Kidney (tissue), 11 donors: ENCODE measurements around the gene POTEJ. TPM values are rescaled to one million over a fixed set of nuclear protein-coding genes. Genes with fewer than 3 reads are reported as not detected.
"Not testable (repeated sequence)": the region's sequence is repeated elsewhere in the genome, so short reads cannot be mapped to it uniquely, and the experiment has no call there.

Experiments
- DNase-seq, 5 donors: peaks; one replicate each; pipeline ENCODE4 v3.0.0-alpha.2; 2013 to 2020
- FAIRE-seq: peaks from 2 replicates; lab custom pipeline; 2012; peaks lifted over from hg19 to GRCh38; lab: Jason Lieb, UNC
- H3K27ac ChIP-seq, 2 donors: one replicate each; pipeline ENCODE4 v1.7.0; 2013; ENCODE audit warnings: low read depth in 2 of 2, low read length in 2 of 2, inconsistent platforms in 1 of 2
- H3K27me3 ChIP-seq: one replicate; pipeline ENCODE4 v1.7.1; 2013; ENCODE audit warnings: low read length, inconsistent platforms; ENCODE audit not compliant: control insufficient read depth, insufficient read depth
- H3K36me3 ChIP-seq, 3 donors: one replicate each; pipeline versions ENCODE4 v1.7.0 to v1.7.1; 2013; ENCODE audit warnings: low read length in 3 of 3, control low read depth in 1 of 3, inconsistent platforms in 1 of 3; ENCODE audit not compliant: insufficient read depth in 3 of 3, control insufficient read depth in 2 of 3
- H3K4me1 ChIP-seq, 3 donors: one replicate each; pipeline versions ENCODE4 v1.7.0 to v1.7.1; 2013; ENCODE audit warnings: low read length in 3 of 3, inconsistent platforms in 1 of 3, low read depth in 1 of 3; ENCODE audit not compliant: control insufficient read depth in 2 of 3, insufficient read depth in 2 of 3
- H3K4me3 ChIP-seq, 3 donors: one replicate each; pipeline versions ENCODE4 v1.7.0 to v1.8.1; 2013; ENCODE audit warnings: low read length in 3 of 3, control low read depth in 1 of 3, inconsistent platforms in 1 of 3
- H3K9ac ChIP-seq, 3 donors: one replicate each; pipeline versions ENCODE4 v1.7.0 to v1.7.1; 2013; ENCODE audit warnings: low read length in 3 of 3, control low read depth in 1 of 3, inconsistent platforms in 1 of 3
- H3K9me3 ChIP-seq, 3 donors: one replicate each; pipeline versions ENCODE4 v1.7.0 to v1.7.1; 2013; ENCODE audit warnings: low read length in 3 of 3, control low read depth in 1 of 3, inconsistent platforms in 1 of 3; ENCODE audit not compliant: control insufficient read depth in 2 of 3, insufficient read depth in 1 of 3
- intact Hi-C: fragments of 100-400 bp; cut with DNase I; formaldehyde crosslinking; loops from one replicate; pipeline ENCODE4 v1.11.1; 2022
- polyA plus RNA-seq: library from polyadenylated mRNA; stranded (reverse); fragments of 350-450 nt; fragmentation: Illumina TruSeq; extraction: RNeasy Lipid Tissue Mini Kit (QIAGEN cat#74804); gene quantifications from one replicate; pipeline ENCODE4 v1.2.3, GENCODE V29; 2014; ENCODE audit warnings: low read depth, low replicate concordance; ENCODE audit not compliant: insufficient read depth
- total RNA-seq: library from RNA; stranded (reverse); fragmentation: NEBNext Ultra II Directional; extraction: Animal tissue kit (Norgen Biotek cat#: 25700); gene quantifications from one replicate; pipeline ENCODE4 v1.2.1, GENCODE V29; 2021
- donor health status: control.
- donor health status: control.
- donor health status: DM: yes; HTN: yes; CAD: no.
- donor health status: Normal renal cell carcinoma (clear cell type).

Gene POTEJ
- total and polyA plus RNA-seq, 2 donors from 2014 or later, result not detected

DNA sequence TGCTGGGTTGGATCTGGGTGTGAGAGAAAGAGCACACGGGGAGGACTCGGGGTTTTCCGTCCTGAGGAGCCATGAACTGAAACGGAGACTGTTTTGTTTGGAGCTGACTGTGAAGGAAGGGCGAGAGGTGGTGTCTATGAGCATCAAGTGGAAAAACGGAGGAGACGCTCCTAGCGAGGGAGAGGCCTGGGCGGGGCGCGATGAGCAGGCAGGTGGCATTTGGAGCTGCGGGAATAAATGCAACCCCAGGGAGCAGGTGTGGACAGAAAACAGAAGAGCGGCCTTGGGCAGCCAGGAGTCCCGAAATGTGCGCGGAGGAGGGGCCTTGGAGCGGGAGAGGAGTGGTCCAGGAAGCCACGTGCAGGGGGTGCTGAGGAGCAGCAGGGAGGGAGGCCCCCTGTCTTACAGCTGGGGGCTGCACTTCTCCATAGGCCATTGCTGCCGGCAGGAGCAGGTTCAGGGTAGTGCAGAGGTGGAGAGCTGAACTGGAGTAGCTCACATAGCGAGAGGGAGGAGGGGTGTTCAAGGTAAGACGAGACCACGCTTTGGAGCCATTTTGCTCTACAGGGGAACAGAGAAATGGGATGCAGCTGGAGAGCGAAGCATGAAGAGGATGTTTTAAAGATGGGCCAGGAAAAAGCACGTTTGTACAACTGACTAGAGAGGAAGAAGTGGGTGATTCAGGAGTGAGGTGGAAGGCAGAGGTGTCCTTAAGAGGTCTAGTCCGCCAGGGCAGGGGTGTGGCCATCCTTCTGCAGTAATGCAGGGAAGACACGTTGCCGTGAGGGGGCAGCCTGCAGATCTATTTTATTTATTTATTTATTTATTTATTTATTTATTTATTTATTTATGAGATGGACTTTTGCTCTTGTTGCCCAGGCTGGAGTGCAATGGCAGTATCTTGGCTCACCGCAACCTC lies 2.0 kb upstream of the POTEJ start:
- DNase-seq, intact Hi-C loops, FAIRE-seq: not testable (repeated sequence)

GRCh38 chr2:130610486-130610885 lies 754 bp upstream of the POTEJ start:
- H3K4me1 ChIP-seq, H3K9me3 ChIP-seq, H3K9ac ChIP-seq, H3K4me3 ChIP-seq, intact Hi-C loops, H3K36me3 ChIP-seq, FAIRE-seq, H3K27me3 ChIP-seq, H3K27ac ChIP-seq: not testable (repeated sequence)
- DNase-seq, result peak in 2 of 5 donors; percentile 11 to 12

More for the DNA sequence above, 2.0 kb upstream of the POTEJ start:
- not testable (repeated sequence) for H3K4me1 ChIP-seq, H3K27me3 ChIP-seq, H3K4me3 ChIP-seq, H3K9ac ChIP-seq, H3K36me3 ChIP-seq, H3K27ac ChIP-seq, H3K9me3 ChIP-seq

GRCh38 chr2:130628784-130629475 lies 17.7 kb downstream of the POTEJ start:
- FAIRE-seq, H3K4me1 ChIP-seq, H3K36me3 ChIP-seq, H3K9ac ChIP-seq, H3K27me3 ChIP-seq, H3K4me3 ChIP-seq, intact Hi-C loops, H3K27ac ChIP-seq, DNase-seq, H3K9me3 ChIP-seq: not testable (repeated sequence)

DNA sequence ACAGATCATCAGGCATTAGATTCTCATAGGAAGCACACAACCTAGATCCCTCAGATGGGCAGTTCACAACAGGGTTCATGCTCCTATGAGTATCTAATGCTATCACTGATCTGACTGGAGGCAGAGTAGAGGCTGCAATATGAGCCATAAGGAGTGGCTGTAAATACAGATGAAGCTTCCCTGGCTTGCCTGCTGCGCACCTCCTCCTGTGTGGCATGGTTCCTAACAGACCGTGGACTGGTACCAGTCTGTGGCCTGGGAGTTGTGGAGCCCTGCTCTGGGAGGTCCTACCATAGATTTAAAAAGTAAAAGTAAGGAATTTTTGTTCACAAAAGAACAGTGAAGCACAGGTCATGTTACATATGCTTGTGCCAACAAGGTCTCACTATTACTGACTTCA lies 27.7 kb downstream of the POTEJ start:
- intact Hi-C loops, FAIRE-seq, H3K4me1 ChIP-seq, H3K27ac ChIP-seq, H3K9ac ChIP-seq, H3K27me3 ChIP-seq, DNase-seq, H3K4me3 ChIP-seq, H3K36me3 ChIP-seq, H3K9me3 ChIP-seq: not testable (repeated sequence)

- H3K9ac ChIP-seq, FAIRE-seq, intact Hi-C loops, H3K27me3 ChIP-seq, DNase-seq, H3K27ac ChIP-seq, H3K9me3 ChIP-seq, H3K36me3 ChIP-seq, H3K4me1 ChIP-seq, H3K4me3 ChIP-seq: not testable (repeated sequence)
Observed at GRCh38 chr2:130641688-130642087, 30.4 kb downstream of the POTEJ start.

DNA sequence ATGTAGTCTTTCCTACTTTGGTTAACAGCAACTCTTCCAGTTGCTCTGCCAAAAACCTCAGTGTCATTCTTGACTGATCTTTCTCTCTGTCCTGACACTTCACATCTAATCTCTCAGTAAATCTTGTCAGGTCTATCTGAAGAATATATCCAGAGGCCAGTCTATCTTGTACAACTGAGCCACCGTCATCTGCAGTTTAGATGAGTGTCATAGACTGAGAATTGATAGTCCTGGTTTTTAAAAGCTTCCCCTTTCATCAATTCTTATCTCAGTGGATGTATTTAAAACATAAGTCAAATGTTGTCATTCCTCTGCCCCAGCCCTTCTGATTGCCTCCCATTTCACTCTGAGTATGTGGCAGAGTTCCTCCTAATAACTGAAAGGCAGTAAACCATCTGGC lies 38.0 kb downstream of the POTEJ start:
- DNase-seq, H3K27me3 ChIP-seq, H3K36me3 ChIP-seq, H3K4me3 ChIP-seq, H3K9me3 ChIP-seq, H3K27ac ChIP-seq, H3K9ac ChIP-seq, FAIRE-seq, intact Hi-C loops, H3K4me1 ChIP-seq: not testable (repeated sequence)

DNA sequence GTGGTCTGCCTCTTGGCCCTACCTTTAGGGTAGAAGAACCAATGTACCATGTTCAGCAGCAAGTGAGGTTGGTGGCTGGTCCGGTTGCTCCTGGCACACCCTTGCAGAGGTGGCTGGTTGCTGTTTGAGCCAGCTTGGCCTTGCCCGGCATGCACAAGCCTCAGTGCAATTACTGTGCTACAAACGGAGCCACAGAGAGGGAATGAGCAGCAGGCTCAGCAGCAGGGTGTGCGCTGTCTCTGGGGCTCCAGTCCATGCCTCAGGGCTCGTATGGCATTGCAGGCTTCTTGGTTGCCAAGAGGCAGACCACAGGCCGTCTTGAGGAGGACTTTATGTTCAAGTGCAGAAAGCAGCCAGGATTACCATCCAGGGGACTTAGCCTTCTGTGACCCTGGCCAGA lies 53.3 kb downstream of the POTEJ start:
- H3K4me3 ChIP-seq, H3K9ac ChIP-seq, H3K27me3 ChIP-seq, H3K36me3 ChIP-seq, FAIRE-seq, H3K9me3 ChIP-seq, intact Hi-C loops, H3K4me1 ChIP-seq, H3K27ac ChIP-seq: not testable (repeated sequence)
- peak in 1 of 5 donors; percentile 5 for DNase-seq

- H3K36me3 ChIP-seq, FAIRE-seq, H3K9ac ChIP-seq, H3K27me3 ChIP-seq, H3K27ac ChIP-seq, intact Hi-C loops, H3K4me3 ChIP-seq, H3K4me1 ChIP-seq, DNase-seq, H3K9me3 ChIP-seq: not testable (repeated sequence)
Observed at GRCh38 chr2:130665596-130665995, 54.4 kb downstream of the POTEJ start.
